Fibroblast of skin of right quadriceps (primary cell): ENCODE data around the gene ADGRG7.
"Not testable (repeated sequence)": the region's sequence is repeated elsewhere in the genome, so short reads cannot be mapped to it uniquely, and the experiment has no call there.

Experiments
- DNase-seq: peaks from one replicate; pipeline ENCODE4 v3.0.0-alpha.2; 2013

The ADGRG7 gene, protein sequence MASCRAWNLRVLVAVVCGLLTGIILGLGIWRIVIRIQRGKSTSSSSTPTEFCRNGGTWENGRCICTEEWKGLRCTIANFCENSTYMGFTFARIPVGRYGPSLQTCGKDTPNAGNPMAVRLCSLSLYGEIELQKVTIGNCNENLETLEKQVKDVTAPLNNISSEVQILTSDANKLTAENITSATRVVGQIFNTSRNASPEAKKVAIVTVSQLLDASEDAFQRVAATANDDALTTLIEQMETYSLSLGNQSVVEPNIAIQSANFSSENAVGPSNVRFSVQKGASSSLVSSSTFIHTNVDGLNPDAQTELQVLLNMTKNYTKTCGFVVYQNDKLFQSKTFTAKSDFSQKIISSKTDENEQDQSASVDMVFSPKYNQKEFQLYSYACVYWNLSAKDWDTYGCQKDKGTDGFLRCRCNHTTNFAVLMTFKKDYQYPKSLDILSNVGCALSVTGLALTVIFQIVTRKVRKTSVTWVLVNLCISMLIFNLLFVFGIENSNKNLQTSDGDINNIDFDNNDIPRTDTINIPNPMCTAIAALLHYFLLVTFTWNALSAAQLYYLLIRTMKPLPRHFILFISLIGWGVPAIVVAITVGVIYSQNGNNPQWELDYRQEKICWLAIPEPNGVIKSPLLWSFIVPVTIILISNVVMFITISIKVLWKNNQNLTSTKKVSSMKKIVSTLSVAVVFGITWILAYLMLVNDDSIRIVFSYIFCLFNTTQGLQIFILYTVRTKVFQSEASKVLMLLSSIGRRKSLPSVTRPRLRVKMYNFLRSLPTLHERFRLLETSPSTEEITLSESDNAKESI

DNA sequence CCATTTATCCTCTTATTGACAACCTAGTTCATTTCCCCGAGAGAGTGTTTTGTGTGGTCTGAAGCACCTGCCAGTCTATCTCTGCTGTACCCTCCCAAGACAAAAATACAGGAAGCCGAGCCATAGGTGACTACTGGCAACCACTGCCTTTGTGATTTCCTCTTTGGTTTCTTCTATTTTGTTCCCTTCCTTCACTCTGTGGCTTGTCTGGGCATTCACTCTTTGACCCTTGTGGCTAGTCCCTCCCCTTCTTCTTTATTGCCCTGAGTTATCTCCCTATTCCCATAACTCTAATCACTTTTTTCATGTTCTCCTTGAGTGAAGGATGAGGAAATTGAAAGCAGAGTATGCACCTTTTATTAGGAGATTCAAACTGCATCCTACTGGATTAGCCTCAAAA, at the start of gene ADGRG7:
Gene ADGRG7, plus strand, starts transcription at position 297 of the 400 bp plus-strand sequence. CDS start 256 bp downstream, outside the sequence.
- no peak for DNase-seq

- DNase-seq, result no peak
Observed at GRCh38 chr3:100560426-100560825, 49.0 kb upstream of the ADGRG7 start.

- peak; percentile 83 for DNase-seq
Observed at GRCh38 chr3:100561459-100562158, 47.8 kb upstream of the ADGRG7 start.

GRCh38 chr3:100562224-100562857, 47.1 kb upstream of the ADGRG7 start:
- peak; percentile 23 for DNase-seq

DNA sequence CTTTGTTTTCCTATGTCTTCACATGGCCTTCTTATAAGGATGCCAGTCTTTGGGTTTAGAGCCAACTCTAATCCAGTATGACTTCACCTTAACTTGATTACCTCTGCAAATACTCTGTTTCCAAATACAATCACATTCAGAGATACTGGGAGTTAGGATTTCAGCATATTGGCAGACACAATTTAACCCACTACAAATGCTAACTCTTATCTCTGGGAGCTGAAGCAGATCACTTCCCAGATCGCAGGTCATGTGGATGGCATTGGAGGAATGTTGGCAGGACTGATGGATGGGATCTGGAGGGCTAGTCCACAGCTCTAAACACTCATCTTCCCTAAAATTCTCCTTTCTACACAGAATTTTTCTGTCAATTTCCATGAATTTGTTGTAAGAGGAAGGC, 46.2 kb upstream of the ADGRG7 start:
- DNase-seq, result no peak

- no peak for DNase-seq
Observed at GRCh38 chr3:100563652-100564211, 45.7 kb upstream of the ADGRG7 start.

GRCh38 chr3:100570811-100571210, 38.6 kb upstream of the ADGRG7 start:
- no peak for DNase-seq

- no peak for DNase-seq
Observed at GRCh38 chr3:100574536-100574935, 34.9 kb upstream of the ADGRG7 start.

GRCh38 chr3:100575704-100576103, 33.7 kb upstream of the ADGRG7 start:
- DNase-seq, result no peak

GRCh38 chr3:100577382-100578008, 31.9 kb upstream of the ADGRG7 start:
- DNase-seq, result no peak

GRCh38 chr3:100578646-100579045, 30.8 kb upstream of the ADGRG7 start:
- no peak for DNase-seq

DNA sequence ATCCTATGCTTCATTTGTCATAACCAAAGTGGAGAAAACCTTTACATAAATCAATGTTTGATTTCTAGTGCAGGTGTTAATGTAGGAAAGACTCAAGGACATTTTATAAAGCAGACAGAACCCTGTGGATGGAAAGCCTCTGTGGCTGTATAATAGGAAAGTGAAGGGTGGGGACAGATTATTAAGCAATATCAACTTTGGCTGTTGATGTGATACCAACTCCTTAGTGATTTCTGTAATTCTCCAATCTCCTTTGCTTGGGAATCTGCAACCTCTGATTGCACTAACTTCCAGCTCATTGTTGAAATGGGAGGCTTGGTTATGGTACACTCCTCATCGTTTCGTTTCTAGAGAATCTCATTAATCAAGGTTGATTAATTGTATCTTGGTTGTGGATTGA, 29.3 kb upstream of the ADGRG7 start:
- DNase-seq, result no peak

DNA sequence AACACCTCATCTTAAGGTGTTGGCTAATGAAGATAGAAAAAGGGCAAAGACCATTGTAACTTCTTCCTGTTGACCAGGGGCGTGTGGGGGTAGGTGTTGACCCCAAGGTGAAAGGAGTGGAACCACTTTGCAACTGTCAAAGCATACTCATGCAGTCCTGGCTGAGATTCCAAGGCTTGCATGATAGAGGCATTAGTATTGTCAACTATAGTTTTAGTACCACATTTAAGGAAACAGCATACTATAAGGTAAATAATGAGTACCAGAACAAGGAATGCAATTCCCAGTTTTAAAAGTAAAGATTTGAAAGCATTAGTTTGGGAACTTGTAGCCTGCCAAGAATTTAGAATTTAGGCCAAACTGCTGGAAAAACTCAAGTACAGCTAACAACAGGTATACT, 27.8 kb upstream of the ADGRG7 start:
- DNase-seq, result peak; percentile 15

- DNase-seq, result not testable (repeated sequence)
Observed at GRCh38 chr3:100582157-100582556, 27.2 kb upstream of the ADGRG7 start.

DNA sequence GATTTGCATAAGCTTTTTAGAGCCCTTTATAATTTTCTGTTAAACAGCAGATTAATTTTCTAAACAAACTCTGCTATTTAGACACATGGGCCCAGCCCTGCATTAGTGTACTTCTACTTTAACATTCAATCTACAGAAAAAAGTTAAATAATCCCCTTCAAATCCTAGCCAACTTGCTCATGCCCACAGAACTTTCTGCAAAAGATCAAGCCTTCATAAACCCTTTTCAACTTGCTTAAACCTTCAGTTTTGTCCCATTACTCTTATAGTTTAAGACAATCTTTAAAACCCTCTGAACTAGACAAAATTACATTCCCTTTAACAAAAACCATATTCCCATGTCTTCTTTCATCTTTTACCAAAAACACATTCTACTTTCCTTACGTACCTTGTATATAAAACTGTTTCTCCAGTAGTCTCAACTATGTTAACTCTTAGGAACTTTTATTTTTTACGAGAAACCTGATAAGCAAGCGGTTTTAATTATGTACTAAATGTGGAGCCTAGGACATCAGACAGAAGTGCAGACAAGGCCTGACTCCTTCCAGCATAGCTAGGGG, 25.2 kb upstream of the ADGRG7 start:
- DNase-seq, result no peak

GRCh38 chr3:100586832-100587231, 22.6 kb upstream of the ADGRG7 start:
- no peak for DNase-seq

GRCh38 chr3:100588251-100588650, 21.1 kb upstream of the ADGRG7 start:
- no peak for DNase-seq

DNA sequence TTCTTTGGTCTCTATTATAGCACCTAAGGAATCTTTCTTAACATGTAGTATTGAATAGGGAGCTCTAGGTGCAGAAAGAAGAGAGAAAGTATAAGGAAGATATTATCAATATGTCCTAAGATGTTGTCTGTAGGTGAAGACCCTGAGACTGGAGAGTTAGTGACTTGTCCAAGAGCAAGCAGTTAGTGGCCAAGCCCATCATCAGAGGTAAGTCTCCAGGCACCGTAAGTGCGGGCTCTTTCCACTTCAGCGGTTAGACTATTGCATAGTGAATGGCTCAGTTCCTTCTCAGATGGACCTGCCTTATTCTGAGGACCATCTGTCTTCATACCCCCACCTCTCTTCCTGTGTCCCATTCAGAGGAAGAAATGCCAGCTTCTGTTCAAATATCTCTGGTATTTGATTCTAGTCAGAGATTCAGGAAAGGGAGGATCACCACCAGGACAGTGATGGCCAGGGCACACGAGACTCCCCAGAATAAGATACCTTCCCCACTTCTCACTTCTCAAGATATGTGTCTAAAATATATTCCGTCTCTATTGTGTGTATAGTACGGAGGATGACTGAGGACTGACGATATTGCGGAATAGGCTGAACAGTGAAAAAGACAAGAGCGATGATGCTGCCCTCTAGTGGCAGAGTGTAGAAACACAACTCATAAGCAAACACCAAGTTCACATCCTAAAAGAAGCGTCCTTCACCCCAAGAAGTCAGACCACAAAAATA, 19.1 kb upstream of the ADGRG7 start:
- DNase-seq, result peak; percentile 69

- no peak for DNase-seq
Observed at GRCh38 chr3:100590840-100591147, 18.6 kb upstream of the ADGRG7 start.

- no peak for DNase-seq
Observed at GRCh38 chr3:100591411-100591810, 18.0 kb upstream of the ADGRG7 start.
